ENCODE measurements around the gene BAG1.
A peak's percentile ranks its signal among the peaks of the same experiment; 100 is the strongest.

The BAG1 gene

DNA sequence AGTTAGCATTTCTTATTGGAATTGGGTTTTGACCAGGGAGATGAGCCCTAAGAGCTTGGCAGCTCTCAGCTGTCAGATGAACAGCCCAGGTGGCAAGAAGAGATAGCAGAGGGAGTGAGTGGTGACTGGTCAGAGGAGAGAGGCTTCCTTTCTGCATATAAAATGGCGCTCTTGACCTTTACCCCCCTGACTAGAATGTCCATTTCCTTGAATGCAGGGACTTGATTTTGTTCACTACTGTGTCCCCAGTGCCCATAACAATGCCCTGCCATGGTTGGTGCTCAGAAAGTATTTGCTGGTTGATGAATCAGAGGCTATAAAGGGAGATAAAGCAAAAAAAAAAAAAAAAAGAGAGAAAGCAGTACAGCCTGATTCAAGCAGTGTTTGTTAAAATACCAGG, 7.6 kb upstream of the BAG1 start:
- no peak for DNase-seq (ENCODE audit: low spot score)
- in situ Hi-C loops (cut with MboI; ENCODE audit: low pct_unique_long_range_greater_than_20kb, low sequenced_read_pairs, unreplicated experiment): no loop called here

GRCh38 chr9:33270146-33270545, 5.6 kb upstream of the BAG1 start:
- no peak for DNase-seq (ENCODE audit: low spot score)
- TF ChIP-seq CTCF (IDR thresholded peaks at IDR 0.05; ENCODE audit: extremely low read depth, insufficient read depth, missing control alignments): no peak
- in situ Hi-C loops (cut with MboI; ENCODE audit: low pct_unique_long_range_greater_than_20kb, low sequenced_read_pairs, unreplicated experiment): no loop called here

More for the DNA sequence above, 7.6 kb upstream of the BAG1 start:
- no peak for TF ChIP-seq CTCF (IDR thresholded peaks at IDR 0.05; ENCODE audit: extremely low read depth, insufficient read depth, missing control alignments)

DNA sequence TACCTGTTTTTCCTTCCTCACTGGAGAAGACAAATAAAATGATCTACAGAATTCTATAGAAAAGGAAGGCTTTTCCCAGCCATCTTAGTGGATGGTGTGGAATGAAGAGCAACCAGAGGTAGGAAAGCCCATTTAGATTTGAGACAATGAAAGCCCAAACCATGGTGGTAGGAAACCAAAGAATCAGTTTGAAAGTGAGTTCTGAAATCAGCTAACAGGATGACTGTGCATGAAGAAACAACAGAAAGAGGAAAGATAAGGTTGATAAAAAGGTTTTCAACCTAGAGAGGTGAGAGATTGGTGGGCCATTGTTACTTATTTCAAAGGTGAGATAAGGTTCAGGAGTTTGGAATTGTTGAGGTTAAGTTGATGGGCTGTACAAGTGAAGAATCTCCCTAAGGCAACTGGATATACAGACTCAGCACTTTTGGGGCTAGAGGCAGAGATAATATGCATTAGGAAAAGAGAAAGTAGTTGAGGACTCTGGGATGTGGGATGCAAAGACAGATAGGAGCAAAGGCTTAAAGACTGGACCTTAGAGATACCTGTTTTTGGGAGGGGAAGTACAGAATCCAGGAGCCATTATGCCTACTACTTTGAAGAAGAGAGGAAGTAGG, 2.8 kb upstream of the BAG1 start:
- no peak for DNase-seq (ENCODE audit: low spot score)
- in situ Hi-C loops (cut with MboI; ENCODE audit: low pct_unique_long_range_greater_than_20kb, low sequenced_read_pairs, unreplicated experiment): no loop called here
- TF ChIP-seq CTCF (IDR thresholded peaks at IDR 0.05; ENCODE audit: extremely low read depth, insufficient read depth, missing control alignments): no peak

DNA sequence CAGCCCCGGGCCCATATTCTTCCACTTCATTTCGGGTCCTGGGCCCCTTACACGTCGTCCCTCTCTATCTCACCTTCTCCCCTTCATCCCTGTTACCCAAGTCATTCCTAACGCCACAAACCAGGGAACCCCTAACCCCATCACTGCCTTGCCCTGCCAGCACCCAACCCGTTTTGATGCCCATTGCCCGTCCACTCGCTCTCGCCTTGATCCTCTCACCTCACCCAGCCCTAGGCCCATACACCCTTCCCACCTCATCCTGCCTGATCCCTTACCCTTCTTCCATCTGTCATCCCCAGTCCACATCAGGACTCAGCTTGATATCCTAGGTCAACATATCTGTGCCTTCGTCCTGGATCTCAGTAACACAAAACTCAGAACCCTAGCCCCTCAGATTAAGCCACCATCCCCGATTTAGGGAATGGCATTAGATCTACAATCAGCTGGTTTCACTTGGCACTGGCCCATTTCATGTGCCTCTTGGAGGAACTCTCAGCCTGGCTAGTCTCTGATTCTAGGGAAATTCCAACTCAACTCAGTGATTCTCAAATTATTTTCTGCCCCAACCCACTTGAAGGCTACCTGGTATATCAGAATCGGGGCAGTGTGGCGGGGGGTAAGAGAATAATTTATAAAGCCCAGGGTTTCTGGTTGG, 830 bp upstream of the BAG1 start:
- in situ Hi-C loops (cut with MboI; ENCODE audit: low pct_unique_long_range_greater_than_20kb, low sequenced_read_pairs, unreplicated experiment): no loop called here
- no peak for DNase-seq (ENCODE audit: low spot score)
- no peak for TF ChIP-seq CTCF (IDR thresholded peaks at IDR 0.05; ENCODE audit: extremely low read depth, insufficient read depth, missing control alignments)

DNA sequence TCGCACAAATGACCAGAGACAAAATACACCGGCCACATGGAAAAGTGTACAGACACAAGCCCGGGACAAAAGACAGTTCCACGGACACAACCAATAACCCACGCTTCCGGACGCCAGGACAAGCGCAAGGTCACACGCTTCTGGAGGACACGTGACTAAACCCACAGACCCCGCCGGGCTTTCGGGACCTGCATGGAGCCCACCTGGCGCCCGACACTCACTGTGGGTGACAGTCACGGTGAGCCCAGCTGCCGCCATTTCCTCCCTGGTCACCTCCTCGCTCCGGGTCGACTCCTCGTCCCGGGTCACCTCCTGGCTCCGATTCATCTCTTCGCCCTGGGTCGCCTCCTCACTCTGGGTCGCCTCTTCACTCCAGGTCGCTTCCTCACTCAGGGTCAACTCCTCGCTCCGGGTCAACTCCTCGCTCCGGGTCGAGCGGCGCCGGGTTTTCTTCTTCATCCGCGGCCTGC, 470 bp downstream of the BAG1 start:
- peak; percentile 54 for DNase-seq (ENCODE audit: low spot score)
- no peak for TF ChIP-seq CTCF (IDR thresholded peaks at IDR 0.05; ENCODE audit: extremely low read depth, insufficient read depth, missing control alignments)
- in situ Hi-C loops (cut with MboI; ENCODE audit: low pct_unique_long_range_greater_than_20kb, low sequenced_read_pairs, unreplicated experiment): no loop called here

DNA sequence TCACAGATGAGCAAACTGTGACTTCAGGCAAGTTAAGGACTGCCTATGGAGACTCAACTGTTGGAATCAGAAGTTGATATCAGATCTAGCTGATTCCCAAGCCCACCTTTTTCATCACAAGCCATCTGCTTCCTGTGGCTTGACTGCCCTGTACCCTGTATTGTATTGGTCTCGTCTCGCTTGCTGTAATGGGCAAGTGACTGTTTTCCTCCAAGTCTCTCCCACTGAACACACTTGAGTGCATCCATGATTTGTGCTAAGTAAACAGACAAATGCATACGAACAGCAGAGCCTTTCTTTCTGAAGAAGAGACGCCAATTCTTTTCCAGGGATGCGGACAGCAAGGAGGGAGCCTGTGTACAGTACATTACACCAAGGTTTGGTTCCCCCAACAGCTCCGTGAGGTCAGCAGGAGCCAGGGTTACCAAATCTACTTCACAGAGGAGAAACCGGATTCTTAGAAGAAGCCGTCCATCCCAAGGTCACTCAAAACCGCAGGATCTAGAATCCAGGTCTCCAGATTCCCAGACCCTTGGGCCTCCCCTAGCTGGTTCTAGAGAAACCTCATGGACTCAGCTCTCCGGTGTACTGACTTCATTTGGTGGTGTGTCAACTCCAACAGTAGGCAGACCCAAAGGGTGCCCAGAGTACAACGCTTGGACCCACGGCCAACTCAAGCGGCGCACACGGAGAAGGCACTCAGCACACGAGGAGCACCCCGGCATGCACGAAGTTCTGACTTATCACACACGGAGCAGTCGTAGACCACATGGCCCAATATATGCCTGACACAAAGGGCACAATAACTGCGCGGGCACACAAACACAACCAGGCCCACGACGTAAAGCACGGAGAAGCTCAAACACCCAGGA, 1.1 kb downstream of the BAG1 start:
- in situ Hi-C loops (cut with MboI; ENCODE audit: low pct_unique_long_range_greater_than_20kb, low sequenced_read_pairs, unreplicated experiment): no loop called here
- peak; percentile 35 for DNase-seq (ENCODE audit: low spot score)
- TF ChIP-seq CTCF (IDR thresholded peaks at IDR 0.05; ENCODE audit: extremely low read depth, insufficient read depth, missing control alignments): no peak
